Activated CD8-positive, alpha-beta memory T cell treated with anti-CD3 and anti-CD28 coated beads for 1 hour (primary cell): ENCODE data around the gene PLEKHM2.

ENCODE experiments used
- DNase-seq, 2 donors: peaks; one replicate each; pipeline ENCODE4 v3.0.0-alpha.2; 2020; ENCODE audit warnings: low read depth in 1 of 2; ENCODE audit errors: extremely low read depth in 1 of 2

PLEKHM2 gene

DNA sequence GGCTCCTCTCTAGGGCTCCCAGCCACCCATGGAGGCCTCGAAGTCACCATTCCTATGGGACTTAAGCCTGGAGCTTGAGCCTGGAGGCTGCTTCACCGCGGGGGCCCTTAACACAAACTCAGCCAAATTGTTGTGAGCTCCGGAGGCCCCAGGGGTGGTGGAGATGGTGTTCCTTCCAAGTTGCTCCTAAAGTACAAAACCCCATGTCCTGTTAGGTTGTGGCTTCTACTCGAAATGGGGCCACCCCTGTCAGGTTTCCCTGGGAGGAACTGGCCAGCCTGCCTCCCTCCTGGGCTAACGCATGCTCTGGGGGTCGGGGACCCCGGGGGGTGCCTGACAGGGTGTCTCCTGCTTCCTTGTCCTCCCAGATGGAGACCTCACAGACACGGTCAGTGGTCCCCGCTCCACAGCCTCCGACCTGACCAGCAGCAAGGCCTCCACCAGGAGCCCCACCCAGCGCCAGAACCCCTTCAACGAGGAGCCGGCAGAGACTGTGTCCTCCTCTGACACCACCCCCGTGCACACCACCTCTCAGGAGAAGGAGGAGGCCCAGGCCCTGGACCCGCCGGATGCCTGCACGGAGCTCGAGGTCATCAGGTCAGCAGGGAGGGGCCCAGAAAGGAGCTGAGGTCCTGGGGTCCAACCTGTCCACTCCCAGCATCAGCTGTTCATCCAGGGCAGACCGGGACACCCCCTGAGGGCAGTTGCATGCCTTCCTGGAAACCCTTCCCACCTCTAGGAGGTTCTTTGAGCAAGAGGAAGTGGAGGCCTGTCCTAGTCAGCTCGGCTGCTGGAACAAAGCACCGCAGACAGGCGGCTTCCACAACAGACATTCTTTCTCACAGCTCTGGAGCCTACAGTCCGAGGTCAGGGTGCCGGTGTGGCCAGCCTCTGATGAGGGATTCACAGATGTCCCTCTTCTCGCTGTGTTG is 41.1 kb downstream of the PLEKHM2 start:
- no peak for DNase-seq

DNA sequence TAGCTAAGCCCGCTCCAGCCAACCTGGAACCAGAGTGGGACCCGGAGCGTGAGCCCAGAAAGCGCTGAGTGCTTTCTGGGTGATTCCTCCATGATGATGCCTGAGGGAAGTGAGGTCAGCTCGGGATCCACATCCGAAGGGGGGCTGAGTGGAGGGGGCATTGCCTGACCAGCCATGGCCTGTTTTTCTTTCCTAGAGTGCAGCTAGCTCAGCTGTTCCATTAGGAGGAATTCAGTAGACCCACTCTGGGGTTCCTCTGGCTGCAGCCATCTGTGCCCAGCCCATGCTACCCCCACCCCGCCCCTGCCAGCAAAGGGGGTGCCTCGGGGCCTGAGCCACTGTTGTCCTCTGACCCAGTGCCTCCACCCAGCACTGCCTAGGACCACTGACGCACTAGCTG is 42.4 kb downstream of the PLEKHM2 start:
- no peak for DNase-seq

DNA sequence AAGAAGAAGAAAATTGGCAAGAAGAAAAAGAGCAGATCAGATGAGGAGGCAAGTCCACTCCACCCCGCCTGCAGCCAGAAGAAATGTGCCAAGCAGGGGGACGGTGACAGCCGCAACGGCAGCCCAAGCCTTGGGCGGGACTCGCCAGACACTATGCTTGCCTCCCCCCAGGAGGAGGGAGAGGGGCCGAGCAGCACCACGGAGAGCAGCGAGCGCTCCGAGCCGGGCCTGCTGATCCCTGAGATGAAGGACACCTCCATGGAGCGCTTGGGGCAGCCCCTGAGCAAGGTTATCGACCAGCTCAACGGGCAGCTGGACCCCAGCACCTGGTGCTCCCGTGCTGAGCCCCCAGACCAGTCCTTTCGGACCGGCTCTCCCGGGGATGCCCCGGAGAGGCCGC is 42.9 kb downstream of the PLEKHM2 start:
- DNase-seq: no peak

DNA sequence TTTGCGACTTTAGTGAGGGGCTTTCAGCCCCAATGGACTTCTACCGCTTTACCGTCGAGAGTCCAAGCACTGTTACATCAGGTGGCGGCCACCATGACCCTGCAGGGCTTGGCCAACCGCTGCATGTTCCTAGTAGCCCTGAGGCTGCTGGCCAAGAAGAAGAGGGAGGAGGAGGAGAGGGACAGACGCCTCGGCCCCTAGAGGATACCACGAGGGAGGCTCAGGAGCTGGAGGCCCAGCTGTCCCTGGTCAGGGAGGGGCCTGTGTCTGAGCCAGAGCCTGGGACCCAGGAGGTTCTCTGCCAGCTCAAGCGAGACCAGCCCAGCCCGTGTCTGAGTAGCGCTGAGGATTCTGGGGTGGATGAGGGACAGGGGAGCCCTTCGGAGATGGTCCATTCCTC is 43.3 kb downstream of the PLEKHM2 start:
- no peak for DNase-seq

DNA sequence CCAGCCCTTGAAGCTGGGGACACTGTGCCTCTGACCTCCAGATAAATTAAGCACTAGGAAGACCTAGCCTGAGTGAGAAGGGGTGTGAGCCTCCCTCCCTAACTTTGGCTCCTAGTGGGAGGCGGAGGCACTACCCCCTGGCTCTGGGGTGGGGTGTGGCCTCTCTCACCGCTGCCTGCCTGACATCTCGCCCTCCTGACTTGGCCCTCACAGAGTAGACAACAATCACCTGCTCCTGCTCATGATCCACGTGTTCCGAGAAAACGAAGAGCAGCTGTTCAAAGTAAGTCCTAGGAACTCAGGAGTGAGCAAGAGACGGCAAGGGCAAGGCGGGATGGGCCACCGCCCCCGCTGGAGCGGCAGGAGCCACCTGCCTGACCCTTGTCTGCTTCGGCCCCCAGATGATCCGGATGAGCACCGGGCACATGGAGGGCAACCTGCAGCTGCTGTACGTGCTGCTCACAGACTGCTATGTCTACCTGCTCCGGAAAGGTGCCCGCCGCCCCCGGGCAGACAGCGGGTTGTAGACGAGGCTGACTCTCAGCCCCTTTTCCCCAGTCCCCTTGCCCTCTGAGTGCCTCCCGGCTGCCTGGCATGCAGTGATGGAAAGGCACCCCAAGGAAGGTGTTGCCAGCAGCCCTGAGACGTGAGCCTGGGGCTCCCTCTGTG is 43.9 kb downstream of the PLEKHM2 start:
- no peak for DNase-seq

DNA sequence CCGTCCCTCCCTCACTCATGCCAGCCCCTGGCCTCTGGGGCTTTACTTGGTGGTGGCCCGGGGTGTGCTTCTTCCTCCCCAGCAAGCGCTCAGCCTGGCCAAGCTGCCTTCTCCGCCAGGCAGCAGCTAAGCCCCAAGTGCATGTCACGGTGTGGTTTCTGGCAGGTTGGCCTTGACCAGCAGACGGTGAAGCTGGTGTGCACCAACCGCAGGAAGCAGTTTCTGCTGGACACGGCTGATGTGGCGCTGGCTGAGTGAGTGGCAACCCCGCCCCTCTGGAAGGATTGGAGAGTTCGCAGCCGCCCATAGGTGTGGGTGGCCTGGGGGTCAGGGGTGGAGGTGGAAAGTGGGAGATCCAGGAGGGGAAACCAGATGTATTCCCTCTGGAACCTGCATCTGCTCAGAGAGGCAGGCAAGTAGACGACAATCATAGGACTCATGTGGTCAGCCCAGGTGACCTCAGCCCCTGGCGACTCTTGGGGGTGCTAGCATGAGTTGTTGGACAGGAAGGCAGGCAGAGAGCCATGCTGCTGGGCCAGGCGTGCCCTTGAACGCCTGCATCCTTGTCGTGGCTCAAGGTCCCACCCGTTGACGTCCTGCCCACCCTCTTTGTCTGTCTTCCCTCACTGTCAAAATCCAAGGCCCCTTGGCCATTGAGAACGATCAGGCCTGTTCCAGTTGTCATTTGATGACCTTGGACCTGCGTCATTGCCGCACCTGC is 45.0 kb downstream of the PLEKHM2 start:
- DNase-seq: no peak

DNA sequence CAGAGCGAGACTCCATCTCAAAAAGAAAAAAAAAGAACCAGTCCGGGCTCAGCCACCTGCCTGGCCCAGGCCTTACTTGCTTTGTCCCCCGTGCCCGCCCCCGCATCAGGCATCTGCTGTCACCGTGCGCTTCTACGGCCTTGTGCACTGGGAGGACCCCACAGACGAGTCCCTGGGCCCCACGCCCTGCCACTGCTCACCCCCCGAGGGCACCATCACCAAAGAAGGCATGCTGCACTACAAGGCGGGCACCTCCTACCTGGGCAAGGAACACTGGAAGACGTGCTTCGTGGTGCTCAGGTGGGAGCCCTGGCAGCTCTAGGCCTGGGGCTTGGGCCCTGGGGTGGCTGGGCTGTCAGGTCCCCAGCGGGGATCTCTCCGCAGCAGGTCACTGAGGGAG is 46.3 kb downstream of the PLEKHM2 start:
- DNase-seq: no peak

DNA sequence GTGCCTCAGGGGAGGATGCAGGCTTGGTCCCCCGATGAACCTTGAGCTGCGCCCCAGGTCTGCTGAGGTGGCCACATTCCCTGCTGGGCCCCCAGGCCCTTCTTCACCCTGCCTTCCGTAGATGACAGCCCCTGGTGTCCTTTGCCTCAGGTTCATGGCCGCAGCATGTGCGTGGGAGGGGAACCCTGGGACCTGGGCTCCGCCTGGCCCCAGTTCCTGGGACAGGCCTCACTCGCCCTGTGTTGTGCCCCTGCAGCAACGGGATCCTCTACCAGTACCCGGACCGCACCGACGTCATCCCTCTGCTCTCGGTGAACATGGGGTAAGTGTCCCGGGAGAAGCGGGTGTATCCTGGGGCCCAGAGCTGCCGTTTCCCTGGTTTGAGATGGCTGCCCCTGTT is 46.8 kb downstream of the PLEKHM2 start:
- no peak for DNase-seq

DNA sequence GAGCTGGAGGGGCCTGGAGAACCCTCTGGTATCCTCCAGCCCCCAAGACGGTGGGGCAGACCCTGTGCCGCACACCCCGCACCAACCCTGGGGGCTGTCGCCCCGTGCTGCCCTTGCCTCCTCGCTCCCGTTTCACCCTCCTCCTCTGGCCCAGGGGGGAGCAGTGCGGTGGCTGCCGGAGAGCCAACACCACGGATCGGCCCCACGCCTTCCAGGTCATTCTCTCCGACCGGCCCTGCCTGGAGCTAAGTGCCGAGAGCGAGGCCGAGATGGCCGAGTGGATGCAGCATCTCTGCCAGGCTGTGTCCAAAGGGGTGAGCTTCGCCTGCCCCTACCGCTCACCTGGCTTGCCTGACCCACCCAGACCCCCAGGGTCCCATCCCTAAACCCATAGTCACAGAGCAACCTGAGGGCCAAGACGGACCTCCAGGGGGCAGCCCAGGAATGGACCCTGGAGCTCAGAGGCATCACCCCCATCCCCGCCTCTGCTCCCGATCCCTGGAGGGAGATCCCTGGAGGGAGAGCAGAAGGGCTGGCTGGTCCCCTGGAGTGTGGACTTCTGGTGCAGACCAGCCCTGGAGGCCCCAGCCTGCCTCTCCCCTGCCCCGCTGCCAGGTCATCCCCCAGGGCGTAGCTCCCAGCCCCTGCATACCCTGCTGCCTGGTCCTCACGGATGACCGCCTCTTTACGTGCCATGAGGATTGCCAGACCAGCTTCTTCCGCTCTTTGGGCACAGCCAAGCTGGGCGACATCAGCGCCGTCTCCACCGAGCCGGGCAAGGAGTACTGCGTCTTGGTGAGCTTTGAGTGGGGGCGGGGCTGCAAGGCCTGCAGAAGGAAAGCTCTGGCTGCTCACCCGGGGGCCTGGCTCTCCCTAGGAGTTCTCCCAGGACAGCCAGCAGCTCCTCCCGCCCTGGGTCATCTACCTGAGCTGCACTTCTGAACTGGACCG is 47.9 kb downstream of the PLEKHM2 start:
- no peak for DNase-seq

DNA sequence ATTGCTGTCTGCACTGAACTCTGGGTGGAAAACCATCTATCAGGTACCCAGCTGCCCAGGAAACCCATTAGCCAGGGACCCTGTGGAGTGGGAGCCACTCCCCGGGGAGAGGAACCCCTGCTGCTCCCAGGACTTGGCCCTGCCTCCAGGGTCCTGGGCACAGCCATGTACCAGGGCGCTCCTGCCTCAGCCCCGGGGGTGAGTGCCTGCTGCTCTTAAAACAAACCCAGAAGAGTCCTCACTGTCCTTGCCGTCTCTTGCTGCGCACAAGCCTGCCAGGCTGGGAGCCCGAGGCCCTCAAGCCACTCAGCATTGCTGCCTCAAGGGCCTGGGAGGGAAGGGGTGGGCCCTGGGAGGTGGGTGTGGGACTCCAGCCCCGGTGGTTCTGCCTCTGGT is 48.6 kb downstream of the PLEKHM2 start:
- DNase-seq: no peak

DNA sequence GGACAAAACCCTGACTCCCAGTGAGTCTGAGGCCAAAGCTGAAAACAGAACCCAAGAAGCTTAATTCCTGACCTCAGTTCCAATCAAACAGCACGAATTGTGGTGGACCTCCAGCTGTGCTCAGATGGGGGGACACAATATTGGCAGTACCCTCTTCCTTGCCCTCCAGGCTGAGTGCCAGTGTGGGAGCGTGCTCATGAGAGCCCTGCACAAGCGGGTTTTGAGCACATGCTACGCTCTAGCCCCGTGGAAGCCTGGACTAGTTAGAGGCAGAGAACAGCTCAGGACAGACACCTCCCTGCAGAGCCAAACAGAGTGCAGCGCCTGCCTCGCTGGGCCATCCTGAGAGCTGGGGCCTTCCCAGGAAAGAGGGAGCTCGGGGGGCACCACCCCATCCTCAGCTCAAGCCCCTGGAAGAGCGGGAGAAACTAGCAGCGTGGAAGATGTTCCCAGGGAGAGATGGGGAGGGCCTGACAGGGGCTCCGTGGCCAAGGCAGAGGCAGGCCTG is 49.2 kb downstream of the PLEKHM2 start:
- DNase-seq: no peak

DNA sequence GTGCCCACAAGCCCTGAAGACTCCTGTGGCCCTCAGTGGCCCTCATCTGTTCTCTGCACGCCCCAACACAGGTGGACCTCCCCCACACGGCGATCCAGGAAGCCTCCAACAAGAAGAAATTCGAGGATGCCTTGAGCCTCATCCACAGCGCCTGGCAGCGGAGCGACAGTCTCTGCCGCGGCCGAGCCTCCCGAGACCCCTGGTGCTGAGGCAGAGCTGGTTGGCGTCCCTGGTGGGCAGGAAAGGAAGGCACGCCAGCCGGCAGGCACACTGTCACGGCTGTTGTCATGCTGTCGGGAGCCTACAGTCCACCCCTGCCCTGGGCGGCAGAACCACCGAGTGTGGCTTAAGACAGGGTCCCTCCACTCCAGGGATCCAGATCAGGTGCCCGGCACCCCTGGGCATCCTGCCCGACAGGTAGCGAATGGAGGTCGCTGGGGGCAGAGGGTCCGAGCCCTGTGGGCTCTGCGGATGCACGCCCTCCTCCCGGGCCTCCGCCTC is 49.7 kb downstream of the PLEKHM2 start:
- no peak for DNase-seq

DNA sequence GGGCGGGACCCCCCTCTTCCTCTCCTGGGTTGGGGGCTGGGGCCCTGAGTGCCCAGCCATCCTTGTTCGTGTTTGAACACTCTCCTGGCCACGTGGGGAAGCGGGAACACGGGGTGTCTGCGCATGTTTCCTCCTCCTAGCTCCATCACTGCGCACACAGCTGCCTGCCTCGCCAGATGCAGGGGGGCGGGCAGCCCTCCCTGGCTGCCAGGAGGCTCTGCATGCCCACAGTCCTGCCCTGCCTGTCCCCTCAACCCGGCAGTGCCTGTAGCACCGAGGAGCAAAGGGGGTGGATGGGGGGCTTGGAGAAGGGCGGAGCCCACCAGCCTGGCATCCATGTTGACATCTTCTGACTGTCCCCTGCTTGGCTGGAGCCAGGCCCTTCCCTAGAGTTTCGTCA is 50.2 kb downstream of the PLEKHM2 start:
- DNase-seq: no peak

DNA sequence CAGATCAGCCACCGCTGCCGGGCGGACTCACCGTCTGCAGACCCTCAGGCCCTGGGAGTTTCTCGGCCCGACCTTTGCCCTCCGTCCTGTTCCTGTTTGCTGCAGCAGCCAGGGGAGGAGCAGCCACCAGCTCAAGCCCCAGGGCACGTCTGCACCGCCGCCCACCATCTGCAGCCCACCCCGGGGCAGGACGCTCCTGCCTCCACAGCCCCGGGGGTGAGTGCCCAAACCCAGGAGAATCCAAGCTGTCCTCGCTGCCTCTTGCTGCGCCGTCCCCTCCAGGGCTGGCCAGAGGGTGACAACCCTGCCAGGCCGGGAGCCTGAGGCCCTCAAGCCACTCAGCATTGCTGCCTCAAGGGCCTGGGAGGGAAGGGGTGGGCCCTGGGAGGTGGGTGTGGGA is 50.8 kb downstream of the PLEKHM2 start:
- DNase-seq: no peak

DNA sequence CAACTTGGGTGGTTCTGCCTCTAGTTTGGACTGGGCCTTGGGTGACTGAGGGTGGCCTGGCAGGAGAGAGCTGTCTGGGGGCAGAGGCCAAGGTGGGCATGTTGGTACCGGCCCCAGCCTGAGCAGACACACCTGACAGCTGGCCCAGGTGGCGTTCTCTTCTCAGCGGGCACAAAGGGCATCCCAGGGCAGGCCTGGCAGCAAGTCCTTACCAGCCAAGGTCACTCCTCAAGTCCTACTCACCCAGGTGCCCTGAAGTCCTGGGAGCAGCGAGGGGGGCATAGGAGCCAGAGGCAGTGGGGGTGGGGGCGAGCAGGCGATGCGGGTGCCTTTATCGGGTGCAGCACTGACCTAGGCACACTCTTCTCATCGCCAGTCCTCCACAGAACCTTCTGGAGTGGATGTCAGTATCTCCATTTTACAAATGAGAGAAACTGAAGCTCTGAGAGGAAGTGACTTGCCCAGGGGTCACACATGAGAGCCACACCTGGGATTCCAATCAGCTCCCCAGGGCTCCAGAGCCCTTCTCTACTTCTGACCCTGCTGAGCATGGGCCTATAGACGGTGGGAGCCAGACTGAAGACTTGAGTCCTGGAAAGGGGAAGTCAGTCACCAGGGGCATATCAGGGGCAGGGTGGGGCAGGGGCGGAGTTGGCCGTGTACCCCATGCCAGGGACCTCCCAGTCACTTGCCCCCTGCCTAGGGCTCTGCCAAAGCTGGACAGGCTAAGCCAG is 51.4 kb downstream of the PLEKHM2 start:
- DNase-seq: no peak

DNA sequence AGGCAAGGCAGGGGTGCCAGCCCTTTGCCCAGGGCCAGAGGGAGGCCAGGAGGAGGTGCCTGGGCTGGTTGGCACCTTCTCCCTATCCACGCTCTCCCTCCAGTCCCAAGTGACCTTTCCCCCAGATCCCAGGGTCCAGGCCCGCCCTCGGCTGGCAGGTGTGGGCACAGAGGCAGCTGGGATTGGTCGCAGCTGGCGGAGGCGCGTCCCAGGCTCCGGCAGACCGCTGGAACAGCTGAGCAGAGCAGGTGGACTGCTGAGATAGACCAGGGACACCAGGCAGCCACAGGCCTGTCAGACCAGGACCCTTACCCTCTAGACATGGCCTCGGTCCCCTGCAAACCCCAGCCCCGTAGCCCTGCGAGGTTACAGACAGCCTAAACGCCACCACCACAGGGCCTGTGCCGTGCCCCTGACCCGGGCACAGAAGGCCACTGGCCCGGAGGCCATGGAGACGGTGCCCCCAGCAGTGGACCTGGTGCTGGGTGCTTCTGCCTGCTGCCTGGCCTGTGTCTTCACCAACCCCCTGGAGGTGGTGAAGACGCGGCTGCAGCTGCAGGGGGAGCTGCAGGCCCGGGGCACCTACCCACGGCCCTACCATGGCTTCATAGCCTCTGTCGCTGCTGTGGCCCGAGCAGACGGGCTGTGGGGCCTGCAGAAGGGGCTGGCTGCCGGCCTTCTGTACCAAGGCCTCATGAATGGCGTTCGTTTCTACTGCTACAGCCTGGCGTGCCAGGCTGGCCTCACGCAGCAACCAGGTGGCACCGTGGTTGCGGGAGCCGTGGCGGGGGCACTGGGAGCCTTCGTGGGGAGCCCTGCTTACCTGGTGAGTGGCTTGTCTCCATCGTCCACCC is 52.1 kb downstream of the PLEKHM2 start, which contains the start of gene SLC25A34:
Gene SLC25A34, plus strand, starts transcription at position 221 of the 854 bp plus-strand sequence. Its CDS starts 228 bp downstream, at position 449.
- no peak for DNase-seq

DNA sequence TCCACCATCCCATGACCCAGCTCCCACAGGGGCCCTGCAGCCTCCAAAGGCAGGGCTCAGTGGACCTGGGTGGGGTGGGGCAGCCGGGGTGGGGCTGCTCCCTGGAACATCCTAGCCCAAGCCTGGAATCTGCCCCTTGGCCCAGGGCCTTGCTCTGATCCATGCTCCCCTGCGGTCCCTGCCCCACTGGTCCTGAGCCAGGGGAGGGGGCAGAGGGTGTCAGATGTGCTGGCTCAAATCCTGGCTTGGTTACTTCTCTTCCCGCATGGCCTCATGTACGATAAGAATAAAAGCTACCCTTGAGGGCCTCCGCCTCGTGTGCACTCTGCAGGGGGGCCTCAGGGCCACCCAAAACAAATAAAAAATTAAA is 52.8 kb downstream of the PLEKHM2 start:
- DNase-seq: no peak
